Stimulated activated CD4-positive, alpha-beta T cell treated with anti-CD3 and anti-CD28 coated beads, Interleukin-12 subunit alpha, Interleukin-12 subunit beta, amount 100 ng/mL, for 48 hours (primary cell): ENCODE results near the gene STX2.
A peak's percentile ranks its signal among the peaks of the same experiment; 100 is the strongest.
"Not testable (repeated sequence)": the region's sequence is repeated elsewhere in the genome, so short reads cannot be mapped to it uniquely, and the experiment has no call there.

Experiments
- DNase-seq, 3 donors: peaks; one replicate each; pipeline ENCODE4 v3.0.0-alpha.2; 2020; ENCODE audit warnings: low read depth in 2 of 3, low spot score in 1 of 3

The STX2 gene

DNA sequence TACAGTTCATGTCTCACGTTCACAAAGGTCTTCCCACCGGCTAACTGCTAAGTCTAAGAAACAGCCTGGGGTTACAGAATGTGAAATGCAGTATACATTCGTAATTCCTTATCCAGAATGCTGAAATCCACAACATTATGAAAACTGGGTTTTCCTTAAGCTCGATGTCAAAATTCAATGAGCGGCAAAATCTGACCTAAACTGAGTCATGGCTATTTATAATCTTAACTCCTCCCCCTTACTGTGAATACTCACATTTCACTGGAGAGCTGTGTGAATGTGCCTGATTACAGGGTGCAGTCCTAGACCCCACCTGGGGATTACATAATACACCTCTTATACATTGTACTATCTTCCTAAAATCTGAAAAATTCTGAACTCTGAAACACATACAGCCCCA, 35.3 kb downstream of the STX2 start:
- no peak for DNase-seq

DNA sequence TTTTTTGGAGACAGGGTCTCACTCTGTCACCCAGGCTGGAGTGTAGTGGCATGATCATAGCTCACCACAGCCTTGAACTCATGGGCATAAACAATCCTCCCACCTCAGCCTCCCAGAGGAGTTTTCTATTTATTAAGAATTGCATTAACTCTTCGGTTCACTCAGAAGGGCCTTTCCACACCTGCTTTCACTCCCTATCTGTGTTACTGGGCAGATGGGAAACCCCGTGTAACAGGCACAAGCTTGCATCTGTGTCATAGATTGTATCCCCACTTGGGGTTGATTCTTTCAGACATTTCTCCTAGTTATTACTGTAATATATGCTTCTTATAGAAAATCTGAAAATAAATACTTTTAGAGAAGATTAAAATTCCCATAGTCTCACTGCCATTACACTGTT, 38.7 kb downstream of the STX2 start:
- DNase-seq, result no peak

DNA sequence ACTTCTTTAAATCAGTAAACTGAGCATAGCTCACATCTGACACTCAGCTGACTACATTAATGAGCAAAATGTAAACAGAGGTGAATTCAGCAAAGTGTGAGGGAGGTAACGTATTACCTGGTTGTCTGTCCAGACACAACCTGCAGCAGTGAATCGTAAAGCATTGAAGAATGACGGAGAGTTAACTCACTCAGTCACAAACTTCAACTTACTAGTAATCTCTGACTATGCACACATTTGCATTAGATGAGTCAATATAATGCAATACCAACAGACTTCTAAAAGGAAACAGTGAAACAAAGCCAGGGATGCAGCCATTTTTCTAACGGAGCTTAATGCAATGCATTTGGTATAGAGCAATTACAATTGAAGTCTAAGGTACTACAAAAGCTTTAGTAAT, 40.0 kb downstream of the STX2 start:
- DNase-seq, result no peak

DNA sequence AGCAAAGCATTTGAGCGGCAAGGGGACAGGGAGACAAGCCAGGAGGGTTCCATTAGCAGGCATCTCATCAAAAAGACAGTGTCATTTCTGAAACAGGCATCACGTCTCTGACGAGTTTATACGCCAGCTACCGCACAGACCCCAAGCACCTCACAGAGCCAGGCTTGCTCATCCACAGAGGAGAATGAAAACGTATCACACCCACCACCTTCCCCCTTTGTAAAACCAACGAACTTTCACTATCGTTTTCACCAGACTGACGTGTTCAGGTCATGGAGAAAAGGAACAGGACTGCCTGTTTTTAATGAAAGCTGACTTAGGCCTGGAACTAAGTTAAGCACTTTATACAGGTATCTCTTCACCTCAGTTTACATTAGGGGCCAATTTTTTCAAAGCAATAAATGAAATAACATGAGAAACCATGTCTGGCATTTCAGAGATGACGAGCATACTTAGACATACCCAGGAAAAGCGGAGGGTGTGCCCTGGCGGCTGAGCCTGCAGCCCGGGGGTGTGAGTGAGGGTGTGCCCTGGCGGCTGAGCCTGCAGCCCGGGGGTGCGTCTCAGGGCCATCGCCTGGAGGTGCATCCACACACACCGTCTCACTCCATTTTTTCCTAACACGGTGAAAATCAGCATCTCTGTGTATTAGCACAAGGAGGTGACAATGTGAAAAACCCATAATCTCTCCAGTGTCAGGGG, 41.9 kb downstream of the STX2 start:
- DNase-seq, result peak; percentile 27 to 42 (median 30)

DNA sequence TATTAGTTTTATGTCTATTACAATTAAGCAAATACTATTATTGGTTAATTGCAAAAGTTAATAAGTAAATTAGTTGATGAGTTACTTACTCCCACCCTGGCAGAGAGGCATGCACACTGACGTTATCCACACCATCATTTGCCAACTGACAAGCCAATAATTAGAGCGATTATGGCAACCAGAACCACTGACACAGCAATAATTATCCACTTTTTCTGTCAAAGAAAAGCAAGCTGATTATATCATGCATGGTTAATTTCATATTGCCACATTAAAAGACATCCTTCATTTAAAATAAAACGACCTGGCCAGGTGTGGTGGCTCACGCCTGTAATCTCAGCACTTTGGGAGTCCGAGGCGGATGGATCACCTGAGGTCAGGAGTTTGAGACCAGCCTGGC, 43.1 kb downstream of the STX2 start:
- no peak for DNase-seq

DNA sequence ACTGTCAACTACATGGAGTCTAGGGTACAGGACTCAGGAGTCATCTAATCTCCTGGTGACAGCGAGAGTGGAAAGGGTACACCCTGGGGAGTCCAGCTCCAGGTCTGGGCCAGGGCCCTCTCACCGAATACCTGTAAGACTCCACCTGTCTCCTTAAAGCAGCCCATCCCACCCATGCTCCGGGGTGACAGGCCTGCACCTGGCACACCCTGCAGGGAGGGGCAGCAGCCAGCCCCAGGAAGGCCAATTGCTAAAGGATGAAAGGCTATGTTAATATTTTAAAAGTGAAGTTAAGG, 45.5 kb downstream of the STX2 start:
- no peak for DNase-seq

DNA sequence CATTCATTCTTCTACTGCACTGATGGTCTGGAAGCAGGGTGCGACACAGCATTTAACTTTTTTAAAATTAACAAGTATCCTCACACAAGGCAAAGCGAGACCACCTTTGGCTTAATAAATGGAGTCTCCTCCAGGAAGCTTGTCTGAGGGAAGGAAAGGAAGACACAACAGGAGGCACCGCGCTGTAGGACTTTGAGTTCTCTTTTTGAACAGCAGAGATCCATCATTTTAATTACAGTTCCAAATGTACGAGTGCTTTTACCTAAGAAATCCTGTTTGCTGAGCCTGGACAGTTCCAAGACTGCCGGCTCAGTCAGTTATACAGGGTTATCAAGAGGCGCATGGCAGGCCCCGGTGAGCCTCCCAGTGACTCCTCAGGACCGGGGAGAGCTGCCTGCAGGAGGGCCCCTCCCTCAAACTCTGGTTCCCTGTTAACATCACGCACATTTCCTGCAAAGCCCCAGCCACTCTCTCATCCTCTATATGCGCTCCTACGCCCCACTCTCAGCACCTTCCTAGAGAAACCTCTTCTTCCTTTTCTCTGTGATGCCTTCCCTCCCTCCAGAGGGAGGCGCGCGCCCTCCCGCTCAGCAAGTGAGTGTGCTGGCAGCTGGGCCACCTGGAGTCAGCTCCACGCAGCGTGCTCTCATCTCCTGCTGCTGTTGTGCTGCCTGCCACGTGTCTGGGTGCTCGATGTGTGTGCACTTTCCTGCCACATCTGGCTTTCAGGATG, 46.1 kb downstream of the STX2 start:
- no peak for DNase-seq

DNA sequence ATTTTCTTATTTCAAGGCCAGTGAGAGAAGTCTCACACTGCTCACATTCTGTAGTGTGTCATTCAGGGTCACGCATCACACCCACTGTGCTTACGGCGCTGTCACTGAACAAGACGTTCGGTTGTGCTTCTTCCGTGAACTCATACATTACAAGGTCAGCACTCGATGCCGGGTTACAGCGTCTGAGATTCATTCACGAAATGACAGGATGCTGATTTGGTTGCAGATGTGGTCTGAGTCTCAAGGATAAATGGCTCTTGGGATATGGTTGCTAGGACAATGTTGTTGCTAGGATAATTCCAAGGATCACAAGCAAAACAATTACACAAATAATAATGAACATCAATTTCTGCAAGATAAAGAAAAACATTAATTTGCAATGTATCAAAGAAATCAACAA, 47.4 kb downstream of the STX2 start:
- no peak for DNase-seq

DNA sequence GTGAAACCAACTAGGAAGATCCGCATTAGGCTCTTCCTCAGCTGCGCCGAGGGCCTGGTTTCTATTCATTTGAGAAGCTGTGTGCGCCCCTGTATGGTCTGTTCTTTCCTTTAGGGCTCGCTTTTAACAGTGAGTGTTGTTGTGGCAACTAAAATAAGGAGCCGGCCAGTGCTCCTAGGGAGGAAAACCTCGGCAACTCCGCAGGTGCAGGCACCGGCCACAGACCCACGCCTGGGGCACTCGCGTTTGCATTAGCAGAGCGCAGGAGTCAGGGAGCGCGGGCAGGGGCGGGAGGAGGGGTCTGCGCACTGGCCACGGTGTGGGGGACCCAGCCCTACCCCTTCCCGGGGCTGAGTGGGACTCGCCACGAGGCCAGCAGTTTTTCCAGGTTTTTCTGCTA, 50.5 kb downstream of the STX2 start:
- DNase-seq, result no peak

DNA sequence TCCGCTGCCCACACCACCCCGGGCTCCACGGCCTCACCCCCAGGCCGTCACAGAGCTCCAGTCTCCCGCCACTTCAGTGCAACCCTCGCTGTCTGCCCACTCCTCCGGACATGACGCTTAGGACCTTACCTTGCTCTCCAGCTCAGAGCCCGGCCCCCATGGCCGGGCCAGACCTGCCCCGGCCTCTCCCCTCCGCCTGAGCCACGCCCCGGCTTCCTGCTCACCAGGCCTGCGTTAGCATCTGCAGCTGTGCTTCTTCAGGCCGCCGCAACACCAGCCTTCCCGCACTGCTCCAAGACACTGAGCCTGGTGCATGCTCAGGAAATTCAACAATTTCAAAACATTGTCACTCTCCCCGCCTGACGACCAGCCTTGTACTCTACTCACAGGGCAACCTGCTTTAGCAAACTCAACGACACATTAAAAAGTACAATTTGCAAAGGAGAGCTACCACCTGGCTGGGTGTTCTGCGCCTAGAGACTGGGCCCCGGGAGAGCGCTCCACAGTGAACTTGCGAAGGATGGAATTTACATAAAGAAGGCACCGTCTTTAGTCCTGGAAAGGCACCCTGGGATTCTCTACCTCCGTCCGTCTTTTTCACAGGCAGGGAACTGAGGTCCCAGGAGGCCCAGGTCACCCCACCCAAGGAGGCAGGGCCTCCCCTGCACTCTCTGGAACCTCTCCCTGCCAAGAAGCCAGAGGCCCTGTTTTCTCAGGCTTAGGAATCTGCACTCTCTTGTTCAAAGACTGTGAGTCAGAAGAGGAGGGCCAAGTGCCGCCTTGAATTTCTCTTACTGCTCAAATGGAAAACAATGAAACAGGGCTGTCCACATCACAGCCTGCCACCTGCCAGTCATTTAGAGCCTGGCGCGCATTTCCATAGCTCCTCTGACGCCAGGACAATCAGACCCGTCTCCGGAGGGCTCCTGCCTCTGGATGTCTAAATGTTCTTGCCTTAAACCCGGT, 51.3 kb downstream of the STX2 start:
- DNase-seq, result no peak

DNA sequence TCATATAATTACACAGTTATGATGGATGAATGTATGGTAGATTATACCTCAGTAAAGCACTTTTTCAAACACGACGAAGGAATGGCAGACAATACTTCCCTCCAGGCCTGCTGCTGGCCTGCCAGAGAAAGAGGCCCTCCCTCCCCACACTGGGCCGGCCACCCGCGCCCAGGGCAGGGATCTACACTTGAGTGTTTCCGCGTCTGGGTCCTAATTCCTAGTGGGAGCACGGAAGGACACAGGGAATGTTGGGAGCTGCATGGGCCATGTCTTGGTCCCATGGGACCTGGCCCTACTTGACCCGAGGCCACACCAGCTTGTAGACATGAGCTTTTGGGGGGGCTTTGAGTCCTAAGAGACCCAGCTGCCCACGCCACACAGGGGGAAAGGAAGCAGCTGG, 52.0 kb downstream of the STX2 start:
- no peak for DNase-seq

DNA sequence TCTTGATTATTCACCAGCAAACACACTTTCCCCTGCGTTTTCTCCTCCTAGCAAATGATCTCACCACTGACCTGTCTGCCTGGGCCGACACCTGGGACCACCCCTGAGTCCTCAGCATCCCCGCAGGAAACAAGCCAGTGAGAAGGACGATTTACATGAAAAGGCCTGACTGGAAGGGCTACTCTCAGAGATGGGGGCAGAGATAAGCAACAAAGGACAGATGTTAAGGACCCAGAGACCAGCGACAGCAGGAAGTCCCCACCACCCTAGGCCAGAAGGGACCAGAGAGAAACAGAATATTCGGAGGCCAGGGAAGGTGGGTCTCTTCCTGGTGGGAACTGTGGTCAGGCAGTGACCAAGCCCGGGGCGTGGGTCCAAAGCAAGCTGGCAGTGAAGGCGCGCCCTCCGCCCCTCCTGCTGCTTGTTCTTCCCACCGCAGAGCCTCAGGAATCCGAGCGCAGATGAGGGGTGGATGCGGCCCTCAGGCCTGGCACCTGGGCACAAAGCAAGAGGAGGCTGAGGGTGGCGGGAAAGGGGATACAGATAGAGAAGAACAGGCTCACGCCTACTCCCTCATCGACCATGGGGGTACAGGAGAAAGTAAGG, 55.8 kb downstream of the STX2 start:
- DNase-seq, result no peak

DNA sequence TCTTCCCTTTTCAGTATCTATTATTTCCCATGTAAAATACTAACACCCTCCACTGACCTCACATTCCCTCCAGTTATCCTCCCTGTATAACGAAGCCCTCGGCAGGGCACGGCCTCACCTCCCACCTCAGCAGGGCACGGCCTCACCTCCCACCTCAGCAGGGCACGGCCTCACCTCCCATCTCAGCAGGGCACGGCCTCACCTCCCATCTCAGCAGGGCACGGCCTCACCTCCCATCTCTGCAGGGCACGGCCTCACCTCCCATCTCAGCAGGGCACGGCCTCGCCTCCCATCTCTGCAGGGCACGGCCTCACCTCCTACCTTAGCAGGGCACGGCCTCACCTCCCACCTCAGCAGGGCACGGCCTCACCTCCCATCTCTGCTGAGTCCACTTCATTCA, 56.8 kb downstream of the STX2 start:
- DNase-seq, result not testable (repeated sequence)

DNA sequence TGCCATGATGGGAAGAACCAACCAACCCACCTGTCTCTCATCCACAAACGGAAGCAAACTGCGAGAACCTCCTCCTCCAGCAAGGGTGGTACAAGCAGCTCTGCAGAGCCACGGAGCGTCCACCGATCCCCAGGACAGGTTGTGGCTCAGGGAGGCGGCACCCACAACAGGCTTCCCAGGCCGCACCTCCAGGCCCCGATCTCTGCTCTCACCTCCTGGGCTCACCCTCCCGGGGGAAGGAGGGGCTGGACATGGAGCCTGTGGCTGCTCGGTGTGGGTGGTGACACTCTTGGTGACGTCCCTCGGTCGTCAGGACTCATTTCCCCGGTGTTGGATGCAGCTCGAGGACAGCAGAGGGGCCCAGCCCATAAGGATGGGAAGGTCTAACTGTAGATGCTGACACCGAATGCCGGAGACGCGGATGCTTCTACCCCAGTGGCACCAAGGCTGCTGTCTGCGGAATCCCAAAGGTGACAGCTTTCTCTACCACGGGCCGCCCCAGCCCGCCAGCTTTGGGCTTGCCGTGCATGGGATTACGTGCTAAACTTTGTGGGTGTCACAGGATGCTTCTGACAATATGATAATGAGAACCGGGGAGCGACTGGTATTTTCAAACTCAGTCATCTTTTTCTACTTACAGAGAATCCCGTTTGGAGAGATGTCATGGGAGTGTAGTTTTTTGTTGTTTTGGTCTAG, 58.0 kb downstream of the STX2 start:
- DNase-seq, result no peak

DNA sequence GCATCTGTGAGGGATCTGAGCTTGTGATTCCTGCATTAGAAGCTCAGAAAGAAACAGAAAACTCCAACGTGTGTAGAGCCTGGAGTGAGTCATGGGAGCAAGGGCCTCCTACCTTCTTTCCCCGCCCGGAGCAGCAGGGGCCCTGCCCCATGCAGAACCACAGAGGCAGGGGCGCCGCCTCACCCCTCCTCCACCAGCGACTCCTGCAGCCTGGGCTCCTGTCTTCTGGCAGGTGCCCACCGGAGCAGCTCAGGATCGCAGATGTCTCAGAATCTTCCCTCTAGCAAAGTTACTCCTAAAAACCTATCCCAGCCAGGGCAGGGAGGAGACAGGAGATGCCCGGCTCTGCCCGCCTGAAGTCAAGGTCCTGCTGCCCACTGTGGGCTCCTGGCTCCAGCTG, 58.7 kb downstream of the STX2 start:
- DNase-seq, result no peak

DNA sequence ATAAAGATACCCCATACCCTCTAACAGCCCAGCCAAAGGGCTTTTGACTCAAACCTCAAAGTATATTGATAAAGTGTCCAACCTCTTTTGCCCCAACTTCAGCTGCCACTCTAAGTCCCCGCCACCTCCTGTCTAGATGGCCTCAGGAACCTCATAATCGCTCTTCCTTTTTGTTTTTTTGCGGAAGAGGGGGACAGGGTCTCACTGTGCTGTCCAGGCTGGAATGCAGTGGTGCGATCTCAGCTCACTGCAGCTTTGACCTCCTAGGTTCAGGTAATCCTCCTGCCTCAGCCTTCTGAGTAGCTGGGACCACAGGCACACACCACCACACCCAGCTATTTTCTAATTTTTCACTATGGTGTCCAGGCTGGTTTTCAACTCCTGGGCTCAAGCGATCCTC, 60.3 kb downstream of the STX2 start:
- no peak for DNase-seq

DNA sequence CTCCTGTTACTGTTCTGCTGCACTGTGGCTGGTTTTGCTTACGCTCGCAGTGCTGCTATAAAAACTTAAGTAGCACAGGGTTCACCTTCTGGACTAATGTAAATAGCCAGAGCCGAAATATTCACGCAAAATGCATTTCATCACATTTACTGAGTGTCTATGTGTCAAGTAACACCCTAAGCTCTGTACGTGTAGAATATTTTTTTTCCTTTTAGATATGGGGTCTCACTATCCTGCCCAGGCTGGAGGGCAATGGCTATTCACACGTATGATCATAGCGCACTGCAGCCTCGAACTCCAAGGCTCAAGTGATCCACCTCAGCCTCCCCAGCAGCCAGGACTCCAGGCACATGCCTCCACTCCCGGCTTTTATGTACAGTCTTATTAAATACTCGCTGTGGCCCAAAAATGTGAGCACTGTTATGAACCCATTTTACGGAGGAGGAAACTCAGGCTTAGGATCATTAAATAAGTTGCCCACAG, 62.2 kb downstream of the STX2 start:
- DNase-seq, result no peak

DNA sequence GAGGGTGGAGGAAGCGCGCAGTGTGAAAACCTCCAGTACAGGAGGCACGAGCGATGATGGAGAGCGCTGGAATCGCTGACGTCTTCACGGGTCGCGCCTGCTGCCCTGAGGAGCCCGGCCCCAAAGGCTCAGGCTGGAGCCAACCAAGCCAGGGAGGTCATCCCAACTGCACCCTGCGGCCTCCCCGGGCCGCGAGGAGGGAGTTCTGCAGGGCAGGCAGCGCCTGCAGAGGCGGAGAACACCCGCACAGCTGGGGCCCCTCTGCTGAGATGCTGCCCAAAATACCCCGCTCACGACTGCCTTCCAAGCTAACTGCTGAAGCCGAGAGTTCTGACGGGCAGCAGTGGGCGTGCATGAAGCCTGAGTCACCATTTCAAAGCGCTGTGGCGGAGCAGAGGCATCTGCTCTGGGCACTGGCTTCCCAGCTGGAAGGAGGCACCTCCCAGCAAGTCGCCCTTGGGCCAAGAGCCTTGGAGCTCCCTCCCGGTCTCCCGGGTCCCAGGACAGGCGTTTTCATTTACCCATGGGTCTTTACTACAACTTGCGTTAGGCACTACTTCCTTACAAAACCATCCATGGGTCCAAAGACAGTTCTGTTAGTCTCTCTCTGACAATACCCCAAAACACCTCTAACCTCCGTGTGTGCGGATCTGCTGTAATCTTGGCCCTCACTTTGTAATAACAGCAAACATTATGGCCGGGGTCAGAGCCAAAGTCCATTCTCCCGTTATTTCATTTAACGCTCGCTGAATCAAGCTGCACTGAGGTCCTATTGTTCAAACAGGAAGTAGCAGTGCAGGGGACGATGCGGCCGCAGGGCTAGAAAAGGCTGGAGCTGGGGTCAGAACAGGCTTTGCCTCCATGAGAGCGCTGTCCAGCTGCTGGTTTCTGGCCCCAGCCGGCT, 62.8 kb downstream of the STX2 start:
- DNase-seq, result peak; percentile 47 to 60 (median 60)

DNA sequence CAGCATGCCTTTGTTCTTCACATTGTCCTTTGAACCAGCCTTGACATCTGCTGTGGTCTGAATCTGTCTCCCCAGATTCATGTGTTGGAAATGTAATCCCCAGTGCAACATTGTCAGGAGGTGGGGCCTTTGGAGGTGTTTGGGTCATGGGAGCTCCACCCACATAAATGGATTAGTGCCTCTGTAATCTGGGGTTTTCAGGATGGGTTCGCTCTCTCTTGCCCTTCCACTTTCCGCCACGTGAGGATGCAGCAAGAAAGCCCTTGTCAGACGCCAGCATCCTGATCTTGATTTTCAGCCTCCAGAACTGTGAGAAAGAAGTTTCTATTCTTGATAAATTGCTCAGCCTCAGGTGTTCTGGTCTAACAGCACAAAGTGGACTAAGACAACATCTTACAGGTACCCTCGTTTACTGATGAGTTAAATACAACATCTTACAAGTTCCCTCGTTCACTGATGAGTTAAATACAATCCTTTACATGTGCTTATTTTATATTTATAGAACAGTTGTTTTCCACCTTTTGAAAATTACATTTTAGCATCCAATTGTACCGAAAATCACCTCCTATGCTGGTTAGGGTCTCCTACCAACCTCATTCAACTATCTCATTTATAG, 68.5 kb downstream of the STX2 start:
- no peak for DNase-seq
